HG03432 (cell line): ENCODE data around the gene MRPS21.
"Not testable (repeated sequence)": the region's sequence is repeated elsewhere in the genome, so short reads cannot be mapped to it uniquely, and the experiment has no call there.

ENCODE experiments used
- ATAC-seq: cut with Tn5 transposase; IDR thresholded peaks from one replicate; pipeline ENCODE4 v1.9.1; 2021; ENCODE audit warnings: mild to moderate bottlenecking, moderate library complexity; ENCODE audit not compliant: unreplicated experiment

The MRPS21 gene

GRCh38 chr1:150281221-150281757 is 12.4 kb upstream of the MRPS21 start:
- ATAC-seq = no peak

- no peak for ATAC-seq
Measured at GRCh38 chr1:150281758-150282557, 11.7 kb upstream of the MRPS21 start, which contains the start of gene CIART. CIART (plus strand) TSS chr1:150282554; CDS start chr1:150283268, 714 bp downstream.

- no peak for ATAC-seq
Measured at GRCh38 chr1:150282558-150282958, 11.1 kb upstream of the MRPS21 start.

- no peak for ATAC-seq
Measured at GRCh38 chr1:150283260-150283659, 10.4 kb upstream of the MRPS21 start.

GRCh38 chr1:150288382-150288781 is 5.3 kb upstream of the MRPS21 start:
- ATAC-seq = no peak

- ATAC-seq = no peak
Measured at GRCh38 chr1:150288822-150289221, 4.8 kb upstream of the MRPS21 start.

GRCh38 chr1:150295476-150295875 is 1.8 kb downstream of the MRPS21 start:
- ATAC-seq = no peak

- no peak for ATAC-seq
Measured at GRCh38 chr1:150299716-150300115, 6.1 kb downstream of the MRPS21 start.

GRCh38 chr1:150302338-150302737 is 8.7 kb downstream of the MRPS21 start:
- ATAC-seq = no peak

GRCh38 chr1:150302902-150303301 is 9.2 kb downstream of the MRPS21 start:
- no peak for ATAC-seq

- not testable (repeated sequence) for ATAC-seq
Measured at GRCh38 chr1:150308585-150308984, 14.9 kb downstream of the MRPS21 start.

- ATAC-seq = no peak
Measured at GRCh38 chr1:150309758-150310508, 16.3 kb downstream of the MRPS21 start.

- no peak for ATAC-seq
Measured at GRCh38 chr1:150311762-150312161, 18.1 kb downstream of the MRPS21 start.

GRCh38 chr1:150314691-150315090 is 21.0 kb downstream of the MRPS21 start:
- ATAC-seq = not testable (repeated sequence)

- no peak for ATAC-seq
Measured at GRCh38 chr1:150320667-150320978, 27.0 kb downstream of the MRPS21 start.

GRCh38 chr1:150321826-150322166 is 28.1 kb downstream of the MRPS21 start:
- no peak for ATAC-seq

- ATAC-seq = no peak
Measured at GRCh38 chr1:150322310-150322709, 28.6 kb downstream of the MRPS21 start.

GRCh38 chr1:150332651-150333290 is 39.1 kb downstream of the MRPS21 start:
- ATAC-seq = no peak

- no peak for ATAC-seq
Measured at GRCh38 chr1:150346316-150346715, 52.7 kb downstream of the MRPS21 start.

GRCh38 chr1:150352866-150353265 is 59.2 kb downstream of the MRPS21 start:
- ATAC-seq = no peak
